HG03045 (cell line): ENCODE measurements around the gene AFM.

Source experiments
- ATAC-seq: cut with Tn5 transposase; IDR thresholded peaks from one replicate; pipeline ENCODE4 v1.9.1; 2021; ENCODE audit warnings: mild to moderate bottlenecking, moderate library complexity; ENCODE audit not compliant: unreplicated experiment

Gene AFM, protein sequence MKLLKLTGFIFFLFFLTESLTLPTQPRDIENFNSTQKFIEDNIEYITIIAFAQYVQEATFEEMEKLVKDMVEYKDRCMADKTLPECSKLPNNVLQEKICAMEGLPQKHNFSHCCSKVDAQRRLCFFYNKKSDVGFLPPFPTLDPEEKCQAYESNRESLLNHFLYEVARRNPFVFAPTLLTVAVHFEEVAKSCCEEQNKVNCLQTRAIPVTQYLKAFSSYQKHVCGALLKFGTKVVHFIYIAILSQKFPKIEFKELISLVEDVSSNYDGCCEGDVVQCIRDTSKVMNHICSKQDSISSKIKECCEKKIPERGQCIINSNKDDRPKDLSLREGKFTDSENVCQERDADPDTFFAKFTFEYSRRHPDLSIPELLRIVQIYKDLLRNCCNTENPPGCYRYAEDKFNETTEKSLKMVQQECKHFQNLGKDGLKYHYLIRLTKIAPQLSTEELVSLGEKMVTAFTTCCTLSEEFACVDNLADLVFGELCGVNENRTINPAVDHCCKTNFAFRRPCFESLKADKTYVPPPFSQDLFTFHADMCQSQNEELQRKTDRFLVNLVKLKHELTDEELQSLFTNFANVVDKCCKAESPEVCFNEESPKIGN

GRCh38 chr4:73481358-73481757 is at the start of gene AFM:
AFM (plus strand) TSS chr4:73481745; CDS start chr4:73481776, 31 bp downstream.
- ATAC-seq, result no peak

DNA sequence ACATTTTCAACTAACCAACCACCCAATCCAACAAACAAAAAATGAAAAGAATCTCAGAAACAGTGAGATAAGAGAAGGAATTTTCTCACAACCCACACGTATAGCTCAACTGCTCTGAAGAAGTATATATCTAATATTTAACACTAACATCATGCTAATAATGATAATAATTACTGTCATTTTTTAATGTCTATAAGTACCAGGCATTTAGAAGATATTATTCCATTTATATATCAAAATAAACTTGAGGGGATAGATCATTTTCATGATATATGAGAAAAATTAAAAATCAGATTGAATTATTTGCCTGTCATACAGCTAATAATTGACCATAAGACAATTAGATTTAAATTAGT is 49.8 kb upstream of the AFM start:
- ATAC-seq, result no peak

- ATAC-seq, result no peak
Measured at GRCh38 chr4:73432169-73433000, 49.2 kb upstream of the AFM start.

GRCh38 chr4:73433140-73433539 is 48.4 kb upstream of the AFM start:
- ATAC-seq, result no peak

DNA sequence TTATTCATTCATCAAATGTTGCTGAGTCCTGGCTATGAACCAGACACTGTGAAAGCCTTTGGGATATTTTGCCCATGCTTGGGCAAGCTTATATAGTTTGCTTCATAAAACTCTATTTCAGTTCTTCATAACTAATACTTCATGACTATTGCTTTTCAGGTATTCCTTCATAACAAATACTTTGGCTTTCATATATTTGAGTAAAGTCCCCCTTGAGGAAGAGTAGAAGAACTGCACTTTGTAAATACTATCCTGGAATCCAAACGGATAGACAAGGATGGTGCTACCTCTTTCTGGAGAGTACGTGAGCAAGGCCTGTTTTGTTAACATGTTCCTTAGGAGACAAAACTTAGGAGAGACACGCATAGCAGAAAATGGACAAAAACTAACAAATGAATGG is 47.2 kb upstream of the AFM start:
- ATAC-seq, result no peak

GRCh38 chr4:73435984-73436383 is 45.6 kb upstream of the AFM start, which contains the start of gene AFP:
AFP (plus strand) TSS chr4:73436221; CDS start chr4:73436263, 42 bp downstream.
- no peak for ATAC-seq

GRCh38 chr4:73436674-73437557 is 44.6 kb upstream of the AFM start:
- no peak for ATAC-seq

DNA sequence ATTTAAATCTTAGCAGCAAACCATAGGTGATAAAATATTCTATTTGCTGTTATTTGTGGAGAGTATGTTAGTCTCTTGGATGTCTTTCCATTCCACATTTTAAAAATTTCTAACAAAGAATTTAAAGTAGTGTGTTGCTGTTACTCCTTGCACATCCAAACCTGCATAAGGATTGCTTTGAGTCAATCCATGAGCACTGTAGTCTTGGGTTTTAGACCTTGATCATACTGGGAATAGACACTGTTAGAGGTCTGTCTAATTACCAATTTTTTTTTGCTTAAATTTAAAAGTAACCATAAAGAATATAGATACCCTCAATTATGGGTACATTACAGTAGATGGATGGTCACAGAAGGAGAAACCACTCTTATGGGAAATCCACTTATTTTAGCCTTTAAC is 44.0 kb upstream of the AFM start:
- ATAC-seq, result no peak

DNA sequence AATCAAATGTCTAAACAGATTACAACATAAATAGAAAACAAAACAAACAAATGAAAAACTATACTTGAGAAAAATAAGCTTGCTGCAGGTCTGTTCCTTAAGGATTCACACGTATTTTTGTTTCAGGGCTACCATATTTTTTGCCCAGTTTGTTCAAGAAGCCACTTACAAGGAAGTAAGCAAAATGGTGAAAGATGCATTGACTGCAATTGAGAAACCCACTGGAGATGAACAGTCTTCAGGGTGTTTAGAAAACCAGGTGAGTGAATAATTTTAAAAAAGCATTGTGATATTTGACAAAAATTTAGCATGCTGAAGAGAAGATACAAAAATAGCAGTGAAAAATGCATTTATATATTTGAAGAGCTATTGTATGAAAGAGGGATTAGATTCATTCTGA is 43.5 kb upstream of the AFM start:
- ATAC-seq, result no peak

DNA sequence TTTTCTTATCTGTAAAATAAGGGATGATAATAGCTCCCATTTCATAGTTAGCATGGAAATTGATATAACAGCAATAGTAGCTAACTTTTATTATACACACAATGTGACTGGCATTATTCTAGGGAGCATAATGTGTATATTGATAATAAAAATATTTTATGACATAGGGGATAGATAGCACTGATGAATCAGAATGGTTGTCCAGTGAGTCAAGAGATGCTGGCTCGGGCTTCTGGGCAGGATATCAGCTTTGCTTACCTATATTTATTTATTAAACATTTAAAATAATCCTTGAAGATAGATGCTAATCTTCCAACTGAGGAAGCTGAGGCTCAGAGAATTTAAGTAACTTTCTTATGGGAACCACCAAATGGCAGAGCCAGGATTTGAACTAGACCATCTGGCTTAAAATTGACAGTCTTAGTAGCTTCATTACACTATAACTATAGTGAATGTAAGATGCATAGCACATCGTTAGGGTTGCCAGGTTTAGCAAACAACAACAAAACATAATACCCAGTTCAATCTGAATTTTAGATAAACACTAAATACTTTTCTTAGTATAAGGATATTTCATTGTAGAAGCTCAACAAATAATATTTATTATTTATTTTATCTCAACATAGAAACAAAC is 42.8 kb upstream of the AFM start:
- ATAC-seq, result no peak

GRCh38 chr4:73439445-73439844 is 42.1 kb upstream of the AFM start:
- ATAC-seq, result no peak

GRCh38 chr4:73439991-73440390 is 41.6 kb upstream of the AFM start:
- no peak for ATAC-seq

GRCh38 chr4:73440653-73441052 is 40.9 kb upstream of the AFM start:
- ATAC-seq, result no peak

- no peak for ATAC-seq
Measured at GRCh38 chr4:73442275-73442674, 39.3 kb upstream of the AFM start.

GRCh38 chr4:73443224-73443623 is 38.3 kb upstream of the AFM start:
- ATAC-seq, result no peak

DNA sequence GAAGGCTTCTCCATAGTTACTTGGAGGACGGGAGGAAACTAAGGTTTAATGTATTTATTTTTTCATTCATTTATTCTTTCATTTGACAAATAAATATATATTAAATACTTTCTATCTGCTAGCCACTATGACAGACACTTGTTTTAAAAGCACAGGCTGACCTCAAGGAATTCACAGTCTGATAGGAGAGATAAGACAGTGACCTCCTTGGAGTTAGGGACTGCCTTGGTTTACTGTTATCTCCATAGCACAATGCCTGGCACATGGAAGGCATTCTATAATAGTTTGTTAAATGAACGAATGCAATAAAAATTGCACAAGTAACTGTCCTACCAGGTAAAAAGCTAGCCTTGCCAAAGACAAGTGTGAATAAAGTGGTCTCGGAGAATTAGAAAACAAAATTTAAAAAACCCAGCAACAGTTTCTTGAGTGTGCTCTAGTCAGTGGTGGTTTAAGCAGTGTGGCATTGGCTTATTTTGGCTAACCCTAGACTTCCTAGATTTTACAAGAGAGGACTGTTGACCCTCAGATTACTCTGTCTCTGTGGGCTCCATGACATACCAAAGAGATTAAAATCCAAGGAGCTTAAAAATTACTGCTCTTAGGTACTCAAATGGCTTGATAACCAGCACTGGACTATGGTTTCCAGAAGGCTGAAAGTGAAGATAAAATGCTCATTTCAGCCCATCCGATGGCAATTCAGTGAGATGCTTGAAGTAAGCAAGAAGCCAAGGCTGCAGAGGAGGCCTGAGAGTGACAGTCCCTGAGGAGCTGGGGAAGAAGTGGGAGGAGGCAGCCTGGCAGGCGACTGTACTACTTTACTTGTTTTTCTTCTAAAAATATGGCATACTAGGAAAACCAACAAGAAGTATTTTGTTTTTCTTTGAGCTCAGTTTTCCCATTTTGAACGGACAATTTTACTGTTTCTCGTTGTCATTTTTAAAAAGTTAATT is 35.9 kb upstream of the AFM start:
- ATAC-seq, result no peak

DNA sequence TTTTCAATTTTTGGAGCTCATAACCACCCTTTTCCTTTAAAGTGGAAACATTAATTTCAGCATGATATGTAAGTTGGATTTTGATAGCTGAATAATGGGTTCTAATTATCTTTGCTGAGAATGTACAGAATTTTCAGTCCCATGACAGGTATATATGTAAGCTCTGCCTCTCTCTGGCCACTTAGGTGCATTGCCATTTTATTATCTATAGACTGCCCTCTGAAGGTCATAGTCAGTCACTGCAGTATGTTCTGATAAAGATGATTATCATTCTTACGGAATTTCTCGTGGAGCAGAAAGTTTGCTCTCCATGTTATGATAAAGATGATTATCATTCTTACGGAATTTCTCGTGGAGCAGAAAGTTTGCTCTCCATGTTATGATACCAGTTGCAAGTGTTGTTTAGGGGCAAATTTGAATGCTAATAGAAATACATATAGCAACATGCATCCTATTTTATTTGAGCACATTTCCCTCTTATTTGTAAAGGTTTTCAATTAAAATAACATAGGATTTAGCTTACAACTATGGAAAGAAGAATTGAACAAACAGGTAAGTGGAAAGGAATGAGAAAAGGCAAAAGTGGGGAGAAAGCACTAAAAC is 35.1 kb upstream of the AFM start:
- peak; percentile 95 for ATAC-seq

GRCh38 chr4:73447671-73448070 is 33.9 kb upstream of the AFM start:
- no peak for ATAC-seq
